Stimulated activated CD4-positive, alpha-beta T cell treated with anti-CD3 and anti-CD28 coated beads, Interleukin-12 subunit alpha, Interleukin-12 subunit beta, amount 100 ng/mL, for 24 hours (primary cell): ENCODE measurements around the gene ATXN1.

Experiments used
- DNase-seq, 2 experiments: peaks; one replicate each; pipeline ENCODE4 v3.0.0-alpha.2; 2020; ENCODE audit warnings: low read depth in 2 of 2

ATXN1 gene

GRCh38 chr6:16257999-16258708 lies 503.1 kb downstream of the ATXN1 start:
- no peak for DNase-seq

DNA sequence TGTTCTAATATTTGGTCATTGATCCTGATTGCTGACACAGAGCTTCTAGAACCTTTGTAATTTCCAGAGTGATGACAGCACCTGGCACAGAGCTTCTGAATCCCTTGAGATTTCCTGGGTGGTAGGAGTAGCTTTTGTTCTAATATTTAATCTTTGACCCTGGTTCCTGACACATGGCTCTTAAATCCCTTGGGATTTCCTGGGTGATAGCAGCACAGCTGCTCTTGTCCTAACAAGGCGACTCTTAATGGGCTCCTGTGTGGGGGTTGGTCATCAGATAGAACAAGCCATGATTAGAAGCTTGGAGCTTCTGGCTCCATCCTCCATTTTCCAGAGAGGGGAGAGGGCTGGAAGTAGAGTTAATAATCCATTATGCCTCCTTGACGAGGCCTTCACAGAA lies 504.5 kb downstream of the ATXN1 start:
- DNase-seq: no peak

- no peak for DNase-seq
Observed at GRCh38 chr6:16254535-16254934, 506.7 kb downstream of the ATXN1 start.

- no peak for DNase-seq
Observed at GRCh38 chr6:16253399-16254144, 507.7 kb downstream of the ATXN1 start.

DNA sequence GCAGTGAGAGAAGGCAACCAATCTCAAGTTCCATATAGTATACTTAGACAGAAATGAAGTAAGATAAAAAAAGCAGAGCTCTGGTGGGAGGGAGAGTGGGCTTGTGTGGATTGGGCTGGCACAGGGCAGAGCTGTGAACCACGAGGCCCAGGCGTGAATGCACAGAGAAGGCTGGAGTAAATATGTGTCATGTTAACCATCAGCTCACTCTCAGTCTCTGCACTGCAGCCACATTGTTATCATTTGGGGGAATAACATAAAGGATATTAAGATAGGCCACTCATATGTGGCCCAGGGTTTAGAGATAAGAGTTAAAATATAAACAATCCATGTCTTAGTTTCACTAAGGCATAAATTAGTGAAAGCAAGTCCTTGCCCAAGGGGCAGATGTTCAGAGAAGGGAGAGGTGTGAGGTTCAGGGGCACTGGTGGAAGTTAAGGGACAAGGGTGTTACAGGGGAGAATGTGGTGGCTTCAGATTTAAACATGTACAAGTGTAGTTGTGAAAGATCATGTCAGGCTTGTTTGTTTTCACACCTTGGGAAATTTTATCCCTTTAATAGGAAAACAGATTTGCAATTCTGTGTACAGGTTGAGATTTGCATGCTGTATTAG lies 508.5 kb downstream of the ATXN1 start:
- DNase-seq: no peak

- no peak for DNase-seq
Observed at GRCh38 chr6:16251706-16252105, 509.6 kb downstream of the ATXN1 start.

DNA sequence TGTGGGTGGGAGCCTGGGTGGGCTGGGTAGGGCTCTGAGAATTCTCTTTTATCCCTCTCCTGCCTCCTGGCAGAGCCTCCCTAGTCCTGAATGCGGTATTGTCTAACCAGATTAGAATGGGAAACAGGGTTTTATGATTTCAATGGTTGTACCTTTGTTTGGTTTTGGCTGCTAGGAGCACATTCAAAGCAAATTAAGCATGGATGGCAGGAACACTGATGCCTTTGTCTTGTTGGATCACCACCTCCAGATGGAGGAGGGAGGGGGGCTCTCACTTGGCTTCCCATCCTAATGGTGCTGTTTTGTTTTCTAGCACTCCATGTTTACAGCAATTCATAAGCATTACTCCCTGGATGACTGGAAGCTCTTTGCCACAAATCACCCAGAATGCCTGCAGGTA lies 511.3 kb downstream of the ATXN1 start:
- no peak for DNase-seq
